ENCODE measurements around the gene PMAIP1.
"Not testable (repeated sequence)": the region's sequence is repeated elsewhere in the genome, so short reads cannot be mapped to it uniquely, and the experiment has no call there.

The PMAIP1 gene

GRCh38 chr18:59899298-59900221 is at the start of gene PMAIP1:
PMAIP1 (plus strand) TSS chr18:59899996; CDS start chr18:59900178, 182 bp downstream.
- peak; percentile 79 for DNase-seq (ENCODE audit: low read depth)
- no peak for TF ChIP-seq CTCF (IDR thresholded peaks at IDR 0.05; ENCODE audit: control insufficient read depth, extremely low read depth, insufficient read depth)
- H3K4me3 ChIP-seq (ENCODE audit: low read depth, low read length): peak within 1 kb of the TSS; percentile 76

- H3K4me3 ChIP-seq (ENCODE audit: low read depth, low read length): no peak overlapping the region
- DNase-seq (ENCODE audit: low read depth): peak; percentile 70
- TF ChIP-seq CTCF (IDR thresholded peaks at IDR 0.05; ENCODE audit: control insufficient read depth, extremely low read depth, insufficient read depth): no peak
Measured at GRCh38 chr18:59851784-59852399, 47.9 kb upstream of the PMAIP1 start.

GRCh38 chr18:59852548-59852947 is 47.2 kb upstream of the PMAIP1 start:
- H3K4me3 ChIP-seq (ENCODE audit: low read depth, low read length): no peak overlapping the region
- no peak for DNase-seq (ENCODE audit: low read depth)

GRCh38 chr18:59853380-59853779 is 46.4 kb upstream of the PMAIP1 start:
- no peak for TF ChIP-seq CTCF (IDR thresholded peaks at IDR 0.05; ENCODE audit: control insufficient read depth, extremely low read depth, insufficient read depth)
- no peak overlapping the region for H3K4me3 ChIP-seq (ENCODE audit: low read depth, low read length)

More at GRCh38 chr18:59852548-59852947, 47.2 kb upstream of the PMAIP1 start:
- TF ChIP-seq CTCF (IDR thresholded peaks at IDR 0.05; ENCODE audit: control insufficient read depth, extremely low read depth, insufficient read depth): no peak

GRCh38 chr18:59853988-59854387 is 45.8 kb upstream of the PMAIP1 start:
- not testable (repeated sequence) for DNase-seq (ENCODE audit: low read depth)

More at GRCh38 chr18:59853380-59853779, 46.4 kb upstream of the PMAIP1 start:
- DNase-seq (ENCODE audit: low read depth): no peak

GRCh38 chr18:59861009-59861408 is 38.8 kb upstream of the PMAIP1 start:
- no peak for DNase-seq (ENCODE audit: low read depth)
- no peak for TF ChIP-seq CTCF (IDR thresholded peaks at IDR 0.05; ENCODE audit: control insufficient read depth, extremely low read depth, insufficient read depth)
- H3K4me3 ChIP-seq (ENCODE audit: low read depth, low read length): no peak overlapping the region

More at GRCh38 chr18:59853988-59854387, 45.8 kb upstream of the PMAIP1 start:
- not testable (repeated sequence) for H3K4me3 ChIP-seq (ENCODE audit: low read depth, low read length)
